Transverse colon (tissue), 4 donors: ENCODE results near the gene GRAMD1C.
"Not testable (repeated sequence)": the region's sequence is repeated elsewhere in the genome, so short reads cannot be mapped to it uniquely, and the experiment has no call there.

Experiments used
- CTCF ChIP-seq, 5 experiments: fragments of 200-600 bp in 3 of 5; fragments of 450-650 bp in 2 of 5; sonication (generic) in 3 of 5; IDR thresholded peaks; 1 replicate in 2 of 5; 2 replicates in 3 of 5; pipeline ENCODE4 v1.5.1; 2016 to 2017; ENCODE audit warnings: antibody characterized with exemption in 5 of 5, inconsistent platforms in 3 of 5, mild to moderate bottlenecking in 2 of 5, moderate library complexity in 1 of 5
- EP300 ChIP-seq: sonication (generic); formaldehyde crosslinking; IDR thresholded peaks from one replicate; pipeline ENCODE4 v1.6.1; 2017; ENCODE audit warnings: antibody characterized with exemption, low read depth
- POLR2AphosphoS5 ChIP-seq, 3 donors: sonication (generic); formaldehyde crosslinking; IDR thresholded peaks; one replicate each; pipeline ENCODE4 v1.6.1; 2016; ENCODE audit warnings: antibody characterized with exemption in 3 of 3

GRCh38 chr3:113850391-113850790, 11.8 kb downstream of the GRAMD1C start:
- not testable (repeated sequence) for TF ChIP-seq CTCF (IDR thresholded peaks at IDR 0.05); EP300; POLR2AphosphoS5 (IDR thresholded peaks at IDR 0.05)
